ENCODE data around the gene LAMA2.

The LAMA2 gene

GRCh38 chr6:129252377-129253071, 369.6 kb downstream of the LAMA2 start:
- DNase-seq (ENCODE audit: low read depth, low spot score): no peak
- in situ Hi-C loops (cut with HindIII; ENCODE audit: low sequenced_read_pairs): no loop called here
- no peak for TF ChIP-seq CTCF (IDR thresholded peaks at IDR 0.05; ENCODE audit: low read depth, low read length)
- no peak overlapping the region for H3K4me3 ChIP-seq (ENCODE audit: low read depth, low read length)

DNA sequence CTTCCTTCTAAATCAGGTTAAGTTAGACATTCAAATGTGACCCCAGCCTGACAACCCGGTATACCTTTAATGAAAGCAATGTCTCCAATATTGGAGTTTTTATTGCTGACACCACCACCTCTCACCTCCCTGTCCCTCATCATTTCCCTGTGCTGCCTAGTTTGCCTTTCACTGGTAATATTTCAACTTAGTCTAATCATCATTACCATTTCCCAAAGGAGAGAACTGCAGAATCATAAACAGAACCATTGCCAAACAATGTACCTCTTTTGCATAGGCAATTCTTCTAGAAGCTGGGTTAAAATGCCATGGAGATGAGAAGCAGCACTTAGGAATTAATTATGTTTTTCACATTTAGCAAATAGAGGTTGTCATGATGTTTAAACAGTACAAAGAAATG, 370.3 kb downstream of the LAMA2 start:
- in situ Hi-C loops (cut with HindIII; ENCODE audit: low sequenced_read_pairs): no loop called here

GRCh38 chr6:129253727-129254126, 370.8 kb downstream of the LAMA2 start:
- DNase-seq (ENCODE audit: low read depth, low spot score): no peak
- in situ Hi-C loops (cut with HindIII; ENCODE audit: low sequenced_read_pairs): no loop called here
- no peak overlapping the region for H3K4me3 ChIP-seq (ENCODE audit: low read depth, low read length)
- TF ChIP-seq CTCF (IDR thresholded peaks at IDR 0.05; ENCODE audit: low read depth, low read length): no peak

More for the DNA sequence above, 370.3 kb downstream of the LAMA2 start:
- no peak overlapping the region for H3K4me3 ChIP-seq (ENCODE audit: low read depth, low read length)
- no peak for TF ChIP-seq CTCF (IDR thresholded peaks at IDR 0.05; ENCODE audit: low read depth, low read length)
- DNase-seq (ENCODE audit: low read depth, low spot score): no peak

- in situ Hi-C loops (cut with HindIII; ENCODE audit: low sequenced_read_pairs): no loop called here
- no peak for DNase-seq (ENCODE audit: low read depth, low spot score)
- TF ChIP-seq CTCF (IDR thresholded peaks at IDR 0.05; ENCODE audit: low read depth, low read length): no peak
- no peak overlapping the region for H3K4me3 ChIP-seq (ENCODE audit: low read depth, low read length)
Measured at GRCh38 chr6:129257196-129257595, 374.3 kb downstream of the LAMA2 start.

- H3K4me3 ChIP-seq (ENCODE audit: low read depth, low read length): no peak overlapping the region
- TF ChIP-seq CTCF (IDR thresholded peaks at IDR 0.05; ENCODE audit: low read depth, low read length): no peak
- in situ Hi-C loops (cut with HindIII; ENCODE audit: low sequenced_read_pairs): no loop called here
- DNase-seq (ENCODE audit: low read depth, low spot score): no peak
Measured at GRCh38 chr6:129262661-129263060, 379.7 kb downstream of the LAMA2 start.

GRCh38 chr6:129263176-129263575, 380.2 kb downstream of the LAMA2 start:
- no peak for TF ChIP-seq CTCF (IDR thresholded peaks at IDR 0.05; ENCODE audit: low read depth, low read length)
- no peak for DNase-seq (ENCODE audit: low read depth, low spot score)
- H3K4me3 ChIP-seq (ENCODE audit: low read depth, low read length): no peak overlapping the region
- in situ Hi-C loops (cut with HindIII; ENCODE audit: low sequenced_read_pairs): no loop called here
